H9 (cell line): ENCODE measurements around the gene ITGB2. TPM values are rescaled to one million over a fixed set of nuclear protein-coding genes. Genes with fewer than 3 reads are reported as not detected.

Source experiments
- DNase-seq: peaks from one replicate; pipeline ENCODE4 v3.0.0-alpha.2; 2017
- H2AFZ ChIP-seq: one replicate; pipeline ENCODE4 v1.6.1; 2013; ENCODE audit warnings: mild to moderate bottlenecking, low read length, control low read depth, moderate library complexity
- H2AK5ac ChIP-seq: 2 replicates; pipeline ENCODE4 v1.6.1; 2013; ENCODE audit warnings: low read length, control low read depth, mixed read lengths; ENCODE audit not compliant: insufficient read length
- H2BK120ac ChIP-seq: one replicate; pipeline ENCODE4 v1.6.1; 2013; ENCODE audit warnings: low read depth, mild to moderate bottlenecking, low read length, control low read depth, inconsistent platforms; ENCODE audit not compliant: poor library complexity, severe bottlenecking
- H2BK12ac ChIP-seq: 2 replicates; pipeline ENCODE4 v1.6.1; 2013; ENCODE audit warnings: low read length, control low read depth, mixed read lengths, low read depth; ENCODE audit not compliant: insufficient read length
- H2BK15ac ChIP-seq: 2 replicates; pipeline ENCODE4 v1.6.1; 2013; ENCODE audit warnings: low read depth, low read length, control low read depth
- H2BK20ac ChIP-seq: one replicate; pipeline ENCODE4 v1.6.1; 2013; ENCODE audit warnings: low read depth, mild to moderate bottlenecking, low read length, control low read depth, inconsistent platforms; ENCODE audit not compliant: poor library complexity, severe bottlenecking
- H2BK5ac ChIP-seq: 2 replicates; pipeline ENCODE4 v1.6.1; 2013; ENCODE audit warnings: low read length, control low read depth, mixed read lengths; ENCODE audit not compliant: insufficient read length
- H3K14ac ChIP-seq: 2 replicates; pipeline ENCODE4 v1.6.1; 2013; ENCODE audit warnings: low read length, control low read depth; ENCODE audit not compliant: insufficient read depth
- H3K18ac ChIP-seq: 2 replicates; pipeline ENCODE4 v1.6.1; 2013; ENCODE audit warnings: low read depth, mild to moderate bottlenecking, mixed read lengths, low read length, control low read depth; ENCODE audit not compliant: insufficient read length
- H3K23ac ChIP-seq: 2 replicates; pipeline ENCODE4 v1.6.1; 2013; ENCODE audit warnings: low read length, control low read depth, mixed read lengths, low read depth; ENCODE audit not compliant: insufficient read length
- H3K23me2 ChIP-seq: 2 replicates; pipeline ENCODE4 v1.6.1; 2013; ENCODE audit warnings: low read depth, mild to moderate bottlenecking, mixed read lengths, low read length, control low read depth; ENCODE audit not compliant: insufficient read length, poor library complexity, severe bottlenecking
- H3K27ac ChIP-seq: 2 replicates; pipeline ENCODE4 v1.5.1; 2013; ENCODE audit warnings: low read length, control low read depth, mixed read lengths, low read depth; ENCODE audit not compliant: insufficient read length
- H3K27me3 ChIP-seq: 2 replicates; pipeline ENCODE4 v1.6.1; 2013; ENCODE audit warnings: low read length, control low read depth, inconsistent platforms; ENCODE audit not compliant: insufficient read depth
- H3K4ac ChIP-seq: 2 replicates; pipeline ENCODE4 v1.6.1; 2013; ENCODE audit warnings: low read depth, mild to moderate bottlenecking, control low read depth, inconsistent platforms, low read length, moderate library complexity
- H3K4me1 ChIP-seq: 2 replicates; pipeline ENCODE4 v1.6.1; 2013; ENCODE audit warnings: low read length, control low read depth, inconsistent platforms; ENCODE audit not compliant: insufficient read depth
- H3K4me2 ChIP-seq: 2 replicates; pipeline ENCODE4 v1.6.1; 2013; ENCODE audit warnings: low read length, control low read depth, mixed read lengths; ENCODE audit not compliant: insufficient read length, insufficient read depth
- H3K56ac ChIP-seq: 2 replicates; pipeline ENCODE4 v1.6.1; 2013; ENCODE audit warnings: low read depth, mild to moderate bottlenecking, mixed read lengths, low read length, control low read depth; ENCODE audit not compliant: insufficient read length
- H3K79me1 ChIP-seq: 2 replicates; pipeline ENCODE4 v1.6.1; 2013; ENCODE audit warnings: low read depth, mild to moderate bottlenecking, moderate library complexity, low read length, control low read depth, inconsistent platforms; ENCODE audit not compliant: insufficient read depth, poor library complexity, severe bottlenecking
- H3K79me2 ChIP-seq: 2 replicates; pipeline ENCODE4 v1.6.1; 2013; ENCODE audit warnings: low read length, control low read depth, inconsistent platforms; ENCODE audit not compliant: insufficient read depth
- H3K9ac ChIP-seq: 2 replicates; pipeline ENCODE4 v1.6.1; 2013; ENCODE audit warnings: low read length, control low read depth, mixed read lengths; ENCODE audit not compliant: insufficient read length; ENCODE audit errors: extremely low read depth
- H3K9me3 ChIP-seq: one replicate; pipeline ENCODE4 v1.6.1; 2013; ENCODE audit warnings: low read depth, low read length, inconsistent platforms; ENCODE audit not compliant: control insufficient read depth
- H3T11ph ChIP-seq: one replicate; pipeline ENCODE4 v1.6.1; 2013; ENCODE audit warnings: mild to moderate bottlenecking, low read length, control low read depth, inconsistent platforms
- H4K20me1 ChIP-seq: one replicate; pipeline ENCODE4 v1.6.1; 2013; ENCODE audit not compliant: control insufficient read depth, insufficient read length, insufficient read depth
- H4K5ac ChIP-seq: 2 replicates; pipeline ENCODE4 v1.6.1; 2013; ENCODE audit warnings: low read depth, mild to moderate bottlenecking, mixed read lengths, low read length, control low read depth; ENCODE audit not compliant: insufficient read length
- H4K8ac ChIP-seq: replicated peaks from 2 replicates; pipeline ENCODE4 v1.6.1; 2013; ENCODE audit warnings: low read length, control low read depth, mixed read lengths, low read depth; ENCODE audit not compliant: insufficient read length
- H4K91ac ChIP-seq: 2 replicates; pipeline ENCODE4 v1.6.1; 2013; ENCODE audit warnings: low read depth, mild to moderate bottlenecking, moderate library complexity, mixed read lengths, low read length, control low read depth; ENCODE audit not compliant: insufficient read length
- H3K27ac Mint-ChIP-seq, 3 experiments: 2 replicates in 2 of 3; 3 replicates in 1 of 3; pipeline ENCODE4 v1.8.0; 2020 to 2021; ENCODE audit warnings: mixed read lengths in 3 of 3, mild to moderate bottlenecking in 1 of 3, moderate library complexity in 1 of 3
- H3K27me3 Mint-ChIP-seq: 2 replicates; pipeline ENCODE4 v1.8.0; 2021; ENCODE audit warnings: low read depth, mild to moderate bottlenecking, moderate library complexity, mixed read lengths
- H3K36me3 Mint-ChIP-seq, 3 experiments: 2 replicates in 2 of 3; 3 replicates in 1 of 3; pipeline ENCODE4 v1.8.0; 2020 to 2021; ENCODE audit warnings: low read depth in 3 of 3, mixed read lengths in 3 of 3; ENCODE audit not compliant: insufficient read depth in 1 of 3
- H3K4me1 Mint-ChIP-seq, 2 experiments: 2 replicates each; pipeline ENCODE4 v1.8.0; 2020; ENCODE audit warnings: mixed read lengths in 2 of 2
- H3K4me3 Mint-ChIP-seq, 2 experiments: 2 replicates in 1 of 2; 3 replicates in 1 of 2; pipeline ENCODE4 v1.8.0; 2020 to 2021; ENCODE audit warnings: mild to moderate bottlenecking in 2 of 2, mixed read lengths in 2 of 2, moderate library complexity in 1 of 2
- H3K9me3 Mint-ChIP-seq, 2 experiments: 2 replicates in 1 of 2; 3 replicates in 1 of 2; pipeline ENCODE4 v1.8.0; 2020; ENCODE audit warnings: mild to moderate bottlenecking in 2 of 2, mixed read lengths in 2 of 2, moderate library complexity in 1 of 2
- CTCF ChIP-seq: fragments of 200-600 bp; sonication (generic); conservative IDR thresholded peaks from 3 replicates; pipeline ENCODE4 v1.8.0; 2021; ENCODE audit warnings: antibody characterized with exemption, mild to moderate bottlenecking
- WGBS: extraction: QIAGEN DNeasy Blood & Tissue Kit; methylation state at CpG from one replicate; pipeline ENCODE4 v1.1.7; 2013; ENCODE audit warnings: missing lambda C conversion rate, low lambda C conversion rate, mixed read lengths; ENCODE audit not compliant: insufficient read length; ENCODE audit errors: extremely low coverage; 5-methylcytosine and 5-hydroxymethylcytosine counted together
- total RNA-seq: library from RNA; stranded (reverse); gene quantifications from 2 replicates; pipeline ENCODE4 v1.2.1, GENCODE V29; 2021

ITGB2 gene
- total RNA-seq, 1 experiment from 2014 or later = 1.1 TPM

- no peak overlapping the region for H4K5ac ChIP-seq
- peaks cover 0 to 4% of the 10 kb centered on the region in 2 experiments; a peak in 1 of 5 replicates for H3K9me3 Mint-ChIP-seq
- H3K9me3 ChIP-seq = no peaks in the 10 kb centered on the region
- no peaks in the 10 kb centered on the region for H3K79me2 ChIP-seq
- peaks cover 5% of the 10 kb centered on the region for H3K27me3 Mint-ChIP-seq
- no peaks in the 10 kb centered on the region for H3K36me3 Mint-ChIP-seq
- H3K4me1 Mint-ChIP-seq = peaks cover 0 to 12% of the 10 kb centered on the region in 2 experiments; a peak in 2 of 4 replicates
- no peak overlapping the region for H2BK15ac ChIP-seq
- H2BK5ac ChIP-seq = no peak overlapping the region
- H3K18ac ChIP-seq = no peak overlapping the region
- no peak overlapping the region for H3K56ac ChIP-seq
- H4K20me1 ChIP-seq = no peaks in the 10 kb centered on the region
- WGBS = no CpG with 5 or more reads among the region's 9 CpGs
- no peak overlapping the region for H3K14ac ChIP-seq
- no peak overlapping the region for H2BK12ac ChIP-seq
- no peaks in the 10 kb centered on the region; the same call in 1 of the 2 replicates for H3K27me3 ChIP-seq
- H2AK5ac ChIP-seq = no peak overlapping the region
- H4K8ac ChIP-seq = no peak overlapping the region
- no peak for DNase-seq
- no peak overlapping the region for H4K91ac ChIP-seq
- H3K9ac ChIP-seq = no peak overlapping the region
- no peak overlapping the region for H2AFZ ChIP-seq
- H3K4me3 Mint-ChIP-seq = no peak overlapping the region
- no peaks in the 10 kb centered on the region for H3K4me1 ChIP-seq
- H3K27ac Mint-ChIP-seq = no peak overlapping the region
- no peak overlapping the region for H3K4ac ChIP-seq
- H3K23ac ChIP-seq = no peak overlapping the region
- H3T11ph ChIP-seq = no peak overlapping the region
- no peak overlapping the region for H3K4me2 ChIP-seq
- H2BK120ac ChIP-seq = no peak overlapping the region
- TF ChIP-seq CTCF = no peak
- no peaks in the 10 kb centered on the region for H3K23me2 ChIP-seq
- H3K27ac ChIP-seq = no peak overlapping the region
- H2BK20ac ChIP-seq = no peak overlapping the region
- no peaks in the 10 kb centered on the region for H3K79me1 ChIP-seq
Measured at GRCh38 chr21:44909719-44910118, 11.0 kb downstream of the ITGB2 start.
